DMS 273 (cell line): ENCODE data around the gene SAPCD2.

ENCODE experiments used
- DNase-seq: peaks from one replicate; lab custom pipeline; 2025; ENCODE audit not compliant: unreplicated experiment; lab: John Stamatoyannopoulos, UW

SAPCD2 gene

GRCh38 chr9:137082222-137082924 lies 12.0 kb upstream of the SAPCD2 start:
- DNase-seq: no peak

GRCh38 chr9:137080260-137081122 lies 10.1 kb upstream of the SAPCD2 start:
- DNase-seq: no peak

- no peak for DNase-seq
These were observed 9.0 kb upstream of the SAPCD2 start for GRCh38 chr9:137079401-137079787.

GRCh38 chr9:137078701-137079400 lies 8.5 kb upstream of the SAPCD2 start:
- DNase-seq: no peak

GRCh38 chr9:137077758-137078693 lies 7.7 kb upstream of the SAPCD2 start:
- DNase-seq: no peak

GRCh38 chr9:137077010-137077747 lies 6.8 kb upstream of the SAPCD2 start, which contains the start of gene UAP1L1:
TSS of gene UAP1L1 (plus strand) at chr9:137077517. CDS start at chr9:137077533, 16 bp downstream.
- DNase-seq: peak; percentile 69

GRCh38 chr9:137076636-137077009 lies 6.3 kb upstream of the SAPCD2 start:
- no peak for DNase-seq

- no peak for DNase-seq
These were observed 5.0 kb upstream of the SAPCD2 start for GRCh38 chr9:137075275-137075775.

- DNase-seq: no peak
These were observed 4.4 kb upstream of the SAPCD2 start for GRCh38 chr9:137074657-137075274.

GRCh38 chr9:137073992-137074399 lies 3.6 kb upstream of the SAPCD2 start:
- DNase-seq: no peak

GRCh38 chr9:137071282-137071681 lies 925 bp upstream of the SAPCD2 start:
- no peak for DNase-seq

- no peak for DNase-seq
These were observed 534 bp upstream of the SAPCD2 start for GRCh38 chr9:137070906-137071275.

GRCh38 chr9:137069508-137070091 lies 757 bp downstream of the SAPCD2 start:
- DNase-seq: peak; percentile 59

- DNase-seq: no peak
These were observed 1.5 kb downstream of the SAPCD2 start for GRCh38 chr9:137068539-137069507.

- DNase-seq: peak; percentile 87
These were observed 2.4 kb downstream of the SAPCD2 start for GRCh38 chr9:137067860-137068538.

- no peak for DNase-seq
These were observed 4.1 kb downstream of the SAPCD2 start for GRCh38 chr9:137066096-137066861.
